GM06990 (cell line): Measurements from ENCODE around the gene CRTC3.

Source experiments
- DNase-seq: peaks from one replicate; pipeline ENCODE4 v3.0.0-alpha.2; 2011; ENCODE audit not compliant: insufficient read length; ENCODE audit errors: extremely low read depth
- H3K27me3 ChIP-seq: replicated peaks from 2 replicates; pipeline ENCODE4 v1.6.0; 2011; ENCODE audit warnings: low read length; ENCODE audit not compliant: control insufficient read depth, insufficient read depth
- H3K36me3 ChIP-seq: 2 replicates; pipeline ENCODE4 v1.5.1; 2011; ENCODE audit warnings: low read length; ENCODE audit not compliant: control insufficient read depth, insufficient read depth
- H3K4me3 ChIP-seq: replicated peaks from 2 replicates; pipeline ENCODE4 v1.5.1; 2011; ENCODE audit warnings: low read depth, mild to moderate bottlenecking, control low read depth, low read length
- CTCF ChIP-seq: IDR thresholded peaks from 2 replicates; pipeline ENCODE4 v1.5.1; 2011; ENCODE audit warnings: low read length, control low read depth, mild to moderate bottlenecking, inconsistent platforms; ENCODE audit not compliant: insufficient read depth, poor library complexity, severe bottlenecking

CRTC3 gene

DNA sequence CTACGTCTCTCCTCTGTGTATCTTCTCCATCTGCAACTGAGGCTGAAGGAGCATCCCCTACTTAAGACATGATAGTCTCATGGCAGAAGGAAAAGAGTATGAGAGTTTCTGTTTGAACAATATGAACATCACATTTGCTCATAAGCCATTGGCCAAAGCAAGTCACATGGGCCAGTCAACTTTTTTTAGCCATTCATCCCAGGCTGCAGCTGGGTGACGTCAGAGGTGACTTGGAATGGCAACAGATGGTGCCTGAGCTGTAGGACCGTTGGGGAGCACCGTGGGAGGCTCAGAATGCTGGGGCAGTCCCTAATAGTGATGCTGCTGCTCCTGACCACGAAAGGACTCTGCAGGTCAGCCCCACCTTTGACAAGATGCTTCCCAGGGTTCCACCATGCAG is 58.7 kb downstream of the CRTC3 start:
- no peak for DNase-seq
- Histone ChIP-seq H3K4me3 (no peak overlapping the region), H3K36me3 (no peaks in the 10 kb centered on the region), H3K27me3 (no peaks in the 10 kb centered on the region)
- no peak for TF ChIP-seq CTCF

DNA sequence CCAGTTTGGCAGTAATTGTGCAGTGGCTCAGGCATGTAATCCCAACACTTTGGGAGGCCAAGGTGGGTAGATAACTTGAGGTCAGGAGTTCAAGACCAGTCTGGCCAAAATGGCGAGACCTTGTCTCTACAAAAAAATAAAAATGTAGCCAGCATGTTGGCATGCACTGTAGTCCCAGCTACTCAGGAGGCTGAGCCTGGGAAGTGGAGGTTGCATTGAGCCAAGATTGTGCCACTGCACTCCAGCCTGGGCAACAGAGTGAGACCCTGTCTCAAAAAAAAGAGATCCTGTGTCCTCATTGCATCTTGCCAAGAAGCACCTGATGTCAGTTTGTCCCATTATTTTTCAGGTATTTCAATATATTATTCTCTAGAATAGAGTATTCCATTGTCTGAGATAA is 61.8 kb downstream of the CRTC3 start:
- no peak overlapping the region for H3K4me3 ChIP-seq
- H3K27me3 ChIP-seq, result no peaks in the 10 kb centered on the region
- H3K36me3 ChIP-seq, result no peaks in the 10 kb centered on the region; the same call in 1 of the 2 replicates
- no peak for DNase-seq
- TF ChIP-seq CTCF, result no peak

- no peak for DNase-seq
- H3K36me3 ChIP-seq, result no peaks in the 10 kb centered on the region; the same call in none of the 2 replicates
- no peaks in the 10 kb centered on the region for H3K27me3 ChIP-seq
- no peak for TF ChIP-seq CTCF
- no peak overlapping the region for H3K4me3 ChIP-seq
Measured at GRCh38 chr15:90592131-90592881, 62.6 kb downstream of the CRTC3 start.

DNA sequence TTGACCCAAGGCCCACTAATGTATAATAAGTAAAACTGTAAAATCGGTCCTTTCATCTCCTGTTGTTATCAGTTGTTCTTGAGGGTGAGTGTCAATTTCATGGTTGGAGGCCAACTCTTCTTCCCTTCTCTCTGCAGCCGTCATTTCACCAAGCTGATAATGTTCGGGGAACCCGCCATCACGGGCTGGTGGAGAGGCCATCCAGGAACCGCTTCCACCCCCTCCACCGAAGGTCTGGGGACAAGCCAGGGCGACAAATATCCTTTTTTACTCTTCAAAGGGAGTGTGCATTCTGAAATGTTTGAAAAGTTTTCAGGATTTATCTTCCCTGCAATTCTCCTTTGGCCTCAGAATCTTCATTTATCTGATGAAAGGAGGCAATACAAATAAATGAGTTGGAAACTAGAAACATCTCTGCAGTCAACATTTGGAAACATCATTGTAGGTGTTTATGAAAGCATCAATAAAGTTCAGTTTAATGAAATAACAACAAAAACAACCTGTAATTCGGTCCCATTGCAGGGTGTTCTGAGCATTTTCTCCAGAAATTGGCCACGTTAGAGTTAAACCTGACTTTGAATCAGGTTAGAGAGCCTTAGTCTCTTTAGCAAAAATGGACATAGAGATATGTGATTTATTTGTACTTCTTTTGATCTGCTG is 63.9 kb downstream of the CRTC3 start:
- no peak for DNase-seq
- no peak overlapping the region for H3K4me3 ChIP-seq
- TF ChIP-seq CTCF, result no peak

DNA sequence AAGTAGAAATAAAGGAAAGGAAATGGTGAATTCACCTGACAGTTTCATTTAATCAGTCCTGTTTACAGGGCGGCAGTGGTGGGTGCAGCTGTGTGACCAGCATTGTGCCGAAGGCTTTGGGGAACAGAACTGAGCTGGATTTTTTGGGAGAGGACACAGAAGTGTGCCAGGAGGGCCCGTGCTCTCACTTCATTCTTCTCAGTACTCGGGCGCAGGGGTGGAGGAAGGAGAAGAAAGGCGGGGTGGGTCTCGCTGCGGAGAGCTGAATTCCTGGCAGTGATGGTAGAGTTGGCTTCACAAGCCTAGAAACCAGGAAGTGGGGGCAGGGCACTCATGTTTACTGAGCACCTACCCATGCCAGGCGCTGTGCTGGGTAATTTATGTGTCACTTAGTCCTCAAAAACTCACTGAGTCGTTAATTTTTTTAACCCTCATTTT is 64.6 kb downstream of the CRTC3 start:
- DNase-seq, result peak; percentile 75

More for the DNA sequence above, 63.9 kb downstream of the CRTC3 start:
- Histone ChIP-seq H3K36me3 (no peaks in the 10 kb centered on the region; the same call in none of the 2 replicates), H3K27me3 (no peaks in the 10 kb centered on the region)

More for the DNA sequence above, 64.6 kb downstream of the CRTC3 start:
- Histone ChIP-seq H3K4me3 (peak overlapping the region; percentile 42), H3K27me3 (no peaks in the 10 kb centered on the region), H3K36me3 (no peaks in the 10 kb centered on the region; the same call in none of the 2 replicates)
- TF ChIP-seq CTCF, result no peak
